Vagina (tissue), 2 donors: ENCODE data around the gene MAP6D1. TPM values are rescaled to one million over a fixed set of nuclear protein-coding genes. Genes with fewer than 3 reads are reported as not detected.

Experiments used
- DNase-seq, 2 donors: peaks; one replicate each; pipeline ENCODE4 v3.0.0-alpha.2; 2017; ENCODE audit errors: extremely low spot score in 2 of 2
- H3K27ac ChIP-seq: fragments of 200-600 bp; sonication (generic); one replicate; pipeline ENCODE4 v1.5.1; 2019
- H3K27me3 ChIP-seq: fragments of 200-600 bp; sonication (generic); one replicate; pipeline ENCODE4 v1.5.1; 2019
- H3K36me3 ChIP-seq, 2 donors: fragments of 200-600 bp; sonication (generic); one replicate each; pipeline ENCODE4 v1.5.1; 2017 to 2019
- H3K4me1 ChIP-seq: fragments of 200-600 bp; sonication (generic); one replicate; pipeline ENCODE4 v1.5.1; 2019
- H3K4me3 ChIP-seq, 2 donors: fragments of 200-600 bp; sonication (generic); 1 replicate in 1 of 2; 2 replicates in 1 of 2; pipeline ENCODE4 v1.5.1; 2016 to 2019
- H3K9me3 ChIP-seq: fragments of 200-600 bp; sonication (generic); one replicate; pipeline ENCODE4 v1.5.1; 2019
- CTCF ChIP-seq, 3 experiments: fragments of 450-650 bp in 2 of 3; fragments of 200-600 bp in 1 of 3; sonication (generic) in 1 of 3; IDR thresholded peaks; one replicate each; pipeline ENCODE4 v1.5.1; 2017 to 2019; ENCODE audit warnings: antibody characterized with exemption in 3 of 3, mild to moderate bottlenecking in 2 of 3, moderate library complexity in 2 of 3
- POLR2A ChIP-seq, 2 donors: fragments of 450-650 bp; IDR thresholded peaks; one replicate each; pipeline ENCODE4 v1.6.1; 2017; ENCODE audit warnings: antibody characterized with exemption in 2 of 2, mild to moderate bottlenecking in 2 of 2, moderate library complexity in 2 of 2
- POLR2AphosphoS5 ChIP-seq, 2 donors: sonication (generic); formaldehyde crosslinking; IDR thresholded peaks; one replicate each; pipeline ENCODE4 v1.9.0; 2017; ENCODE audit warnings: antibody characterized with exemption in 2 of 2, mild to moderate bottlenecking in 2 of 2, low read depth in 1 of 2; ENCODE audit not compliant: insufficient read depth in 1 of 2
- intact Hi-C: fragments of 100-400 bp; cut with DNase I; formaldehyde crosslinking; loops from one replicate; pipeline ENCODE4 v1.15.1; 2023
- total RNA-seq: library from RNA; depleted of rRNA; stranded (reverse); fragments of >200 nt; gene quantifications from one replicate; pipeline ENCODE4 v1.2.3, GENCODE V29; 2016

The MAP6D1 gene
- total RNA-seq, 1 donor from 2014 or later = not detected

DNA sequence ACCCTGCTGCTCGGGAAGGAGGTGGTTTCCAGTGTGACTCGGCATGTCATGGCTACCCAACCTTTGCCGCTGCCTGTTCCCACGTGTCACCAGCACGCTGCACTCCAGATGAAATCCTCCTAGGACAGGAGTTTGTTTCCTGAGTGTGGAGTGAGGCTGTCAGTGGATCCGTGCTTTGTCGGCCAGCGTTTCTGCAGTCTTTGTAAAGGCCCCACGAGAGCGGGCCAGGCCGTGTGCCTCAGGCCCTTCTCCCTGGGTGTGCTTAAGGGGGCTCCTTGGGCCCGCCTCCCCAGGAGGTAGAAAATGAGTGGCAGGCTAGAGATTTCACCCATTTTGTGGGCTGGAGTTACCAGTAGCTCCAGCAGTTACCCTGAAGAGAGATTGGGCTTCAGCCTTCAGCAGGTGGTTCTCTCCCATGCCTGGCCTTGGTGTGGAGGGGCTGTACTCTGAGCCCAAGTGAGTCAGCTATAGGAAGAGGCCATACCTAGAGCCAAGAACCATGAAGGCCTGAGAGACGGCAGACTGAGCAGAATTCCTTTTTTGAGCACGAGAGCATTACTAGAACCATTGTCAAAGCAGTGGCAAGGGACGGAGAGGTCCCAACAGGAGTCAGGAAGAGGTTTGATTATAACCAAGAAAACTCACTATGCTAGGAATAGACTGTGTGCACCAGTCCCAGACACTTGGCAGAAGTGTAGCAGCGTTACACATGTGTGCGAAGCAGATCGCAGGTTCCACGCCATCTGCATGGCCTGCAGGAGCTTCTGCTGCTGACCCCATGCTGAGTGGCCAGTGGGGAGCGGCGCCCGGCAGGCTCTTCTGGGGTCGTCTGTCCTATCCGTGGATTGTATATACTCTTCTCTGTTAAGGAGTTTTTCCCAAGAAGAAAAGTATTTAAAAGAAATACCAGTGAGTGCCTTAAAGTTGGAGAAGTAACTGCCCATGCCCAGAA lies 14.5 kb downstream of the MAP6D1 start:
- Histone ChIP-seq H3K9me3 (no peaks in the 10 kb centered on the region), H3K27ac (no peak overlapping the region), H3K4me3 (no peak overlapping the region), H3K36me3 (peaks cover 0 to 50% of the 10 kb centered on the region in 2 donors), H3K4me1 (peaks cover 5% of the 10 kb centered on the region), H3K27me3 (no peaks in the 10 kb centered on the region)
- DNase-seq = no peak
- intact Hi-C loops = no loop called here
- TF ChIP-seq POLR2AphosphoS5 (IDR thresholded peaks at IDR 0.05; ENCODE audit: insufficient read depth in 1 of 2, low read depth in 1 of 2) (no peak), CTCF (IDR thresholded peaks at IDR 0.05) (no peak), POLR2A (IDR thresholded peaks at IDR 0.05) (no peak)

DNA sequence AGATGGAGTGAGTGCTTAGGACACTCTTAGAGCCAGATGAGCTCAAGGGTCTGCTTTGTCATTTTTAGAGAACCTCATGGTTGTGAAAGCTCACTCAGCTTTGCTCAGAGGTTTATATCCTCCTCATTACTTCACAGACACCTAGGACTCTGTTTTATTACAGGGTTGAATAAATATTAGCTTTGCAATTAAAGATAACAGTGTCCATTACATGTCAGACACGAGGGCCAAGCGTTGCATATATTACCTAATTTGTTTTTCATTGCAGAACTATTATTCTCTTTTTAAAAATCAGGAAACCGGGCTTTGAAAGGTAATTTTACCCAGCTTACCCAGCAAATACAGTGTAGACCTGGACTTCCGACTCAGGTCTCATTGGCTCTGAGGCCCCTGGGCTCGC lies 16.1 kb downstream of the MAP6D1 start:
- H3K9me3 ChIP-seq = no peaks in the 10 kb centered on the region
- no peaks in the 10 kb centered on the region for H3K27me3 ChIP-seq
- peaks cover 5% of the 10 kb centered on the region for H3K4me1 ChIP-seq
- no peak overlapping the region for H3K4me3 ChIP-seq
- H3K27ac ChIP-seq = no peak overlapping the region
- TF ChIP-seq CTCF (IDR thresholded peaks at IDR 0.05) (no peak), POLR2AphosphoS5 (IDR thresholded peaks at IDR 0.05; ENCODE audit: insufficient read depth in 1 of 2, low read depth in 1 of 2) (no peak), POLR2A (IDR thresholded peaks at IDR 0.05) (no peak)
- peaks cover 0 to 53% of the 10 kb centered on the region in 2 donors for H3K36me3 ChIP-seq
- DNase-seq = no peak
- intact Hi-C loops = no loop called here

DNA sequence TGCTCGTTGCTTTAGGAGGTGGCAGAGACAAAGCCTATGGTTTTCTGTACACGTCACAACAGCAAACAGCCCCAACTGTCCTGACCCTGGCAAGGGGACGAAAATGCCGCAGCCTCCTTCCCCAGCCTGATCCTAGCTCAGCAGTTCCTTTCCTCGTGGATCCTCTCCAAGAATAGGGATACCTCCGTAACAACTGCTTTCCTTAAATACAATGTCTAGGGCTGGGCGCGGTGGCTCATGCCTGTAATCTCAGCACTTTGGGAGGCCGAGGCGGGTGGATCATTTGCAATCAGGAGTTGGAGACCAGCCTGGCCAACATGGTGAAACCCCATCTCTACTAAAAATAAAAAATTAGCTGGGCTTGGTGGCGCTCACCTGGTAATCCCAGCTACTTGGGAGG lies 17.0 kb downstream of the MAP6D1 start:
- TF ChIP-seq POLR2A (IDR thresholded peaks at IDR 0.05) (no peak), POLR2AphosphoS5 (IDR thresholded peaks at IDR 0.05; ENCODE audit: insufficient read depth in 1 of 2, low read depth in 1 of 2) (no peak), CTCF (IDR thresholded peaks at IDR 0.05) (no peak)
- Histone ChIP-seq H3K27ac (no peak overlapping the region), H3K4me1 (peaks cover 5% of the 10 kb centered on the region), H3K27me3 (no peaks in the 10 kb centered on the region), H3K36me3 (peaks cover 0 to 58% of the 10 kb centered on the region in 2 donors), H3K4me3 (no peak overlapping the region), H3K9me3 (no peaks in the 10 kb centered on the region)
- DNase-seq = no peak
- intact Hi-C loops = no loop called here

- Histone ChIP-seq H3K4me1 (peaks cover 4% of the 10 kb centered on the region), H3K27me3 (no peaks in the 10 kb centered on the region), H3K9me3 (no peaks in the 10 kb centered on the region), H3K36me3 (peaks cover 0 to 58% of the 10 kb centered on the region in 2 donors), H3K27ac (no peak overlapping the region), H3K4me3 (no peak overlapping the region)
- TF ChIP-seq POLR2AphosphoS5 (IDR thresholded peaks at IDR 0.05; ENCODE audit: insufficient read depth in 1 of 2, low read depth in 1 of 2) = no peak
- no peak for TF ChIP-seq POLR2A (IDR thresholded peaks at IDR 0.05)
- no peak for TF ChIP-seq CTCF (IDR thresholded peaks at IDR 0.05)
- intact Hi-C loops = no loop called here
- no peak for DNase-seq
These were observed 17.5 kb downstream of the MAP6D1 start for GRCh38 chr3:183807881-183808280.

- intact Hi-C loops = no loop called here
- H3K36me3 ChIP-seq = peaks cover 0 to 63% of the 10 kb centered on the region in 2 donors
- no peaks in the 10 kb centered on the region for H3K9me3 ChIP-seq
- DNase-seq = no peak
- H3K27me3 ChIP-seq = no peaks in the 10 kb centered on the region
- no peak for TF ChIP-seq POLR2AphosphoS5 (IDR thresholded peaks at IDR 0.05; ENCODE audit: insufficient read depth in 1 of 2, low read depth in 1 of 2)
- TF ChIP-seq CTCF (IDR thresholded peaks at IDR 0.05) = no peak
- no peak for TF ChIP-seq POLR2A (IDR thresholded peaks at IDR 0.05)
- no peak overlapping the region for H3K27ac ChIP-seq
- H3K4me1 ChIP-seq = no peaks in the 10 kb centered on the region
- no peak overlapping the region for H3K4me3 ChIP-seq
These were observed 18.1 kb downstream of the MAP6D1 start for GRCh38 chr3:183807209-183807728.
